Activated effector memory CD4-positive, alpha-beta T cell treated with Interleukin-2 at 50 U/mL for 16 hours (primary cell): ENCODE data around the gene CDC73.
"Not testable (repeated sequence)": the region's sequence is repeated elsewhere in the genome, so short reads cannot be mapped to it uniquely, and the experiment has no call there.

Experiments used
- DNase-seq: peaks from one replicate; pipeline ENCODE4 v3.0.0-alpha.2; 2020

The CDC73 gene

DNA sequence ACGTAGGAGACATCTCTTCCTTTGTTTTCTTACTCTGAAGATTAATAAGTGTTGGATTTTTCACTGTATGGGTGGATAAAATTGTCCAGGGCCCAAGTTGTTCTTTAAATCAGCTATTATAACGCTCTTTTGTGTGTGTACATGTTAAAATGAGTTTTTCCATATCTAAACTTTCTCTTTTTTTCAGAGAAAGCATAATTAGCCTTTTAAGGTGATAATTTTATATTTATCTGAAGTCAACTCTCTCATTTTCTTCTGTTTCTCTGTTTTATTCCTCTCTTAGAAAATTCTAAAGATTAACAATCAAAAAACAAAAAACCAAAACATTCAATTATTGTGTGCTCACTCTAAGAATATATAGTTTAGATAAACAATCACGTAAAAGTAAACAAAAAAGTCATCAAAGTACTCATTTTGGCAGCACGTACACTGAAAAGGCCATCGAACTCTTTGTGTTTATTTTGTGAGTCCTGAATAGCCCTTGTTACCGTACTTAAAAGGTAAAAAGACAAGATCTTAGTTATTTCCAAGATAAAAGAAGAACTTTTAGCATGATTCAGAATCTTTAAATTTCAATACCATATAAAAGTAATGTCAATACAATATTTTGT lies 7.2 kb upstream of the CDC73 start:
- no peak for DNase-seq

GRCh38 chr1:193115629-193116227 lies 6.1 kb upstream of the CDC73 start:
- DNase-seq: no peak

DNA sequence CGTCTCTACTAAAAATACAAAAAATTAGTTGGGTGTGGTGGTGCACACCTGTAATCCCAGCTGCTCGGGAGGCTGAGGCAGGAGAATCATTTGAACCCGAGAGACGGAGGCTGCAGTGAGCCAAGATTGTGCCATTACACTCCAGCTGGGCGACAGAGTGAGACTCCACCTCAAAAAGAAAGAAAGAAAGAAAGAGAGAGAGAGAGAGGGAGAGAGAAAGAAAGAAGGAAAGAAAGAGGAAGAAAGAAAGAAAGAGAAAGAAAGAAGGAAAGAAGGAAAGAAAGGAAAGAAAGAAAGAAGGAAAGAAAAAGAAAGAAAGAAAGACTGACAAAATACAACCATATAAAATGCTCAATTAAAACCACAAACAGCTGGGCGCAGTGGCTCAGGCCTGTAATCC lies 4.7 kb upstream of the CDC73 start:
- DNase-seq: not testable (repeated sequence)

DNA sequence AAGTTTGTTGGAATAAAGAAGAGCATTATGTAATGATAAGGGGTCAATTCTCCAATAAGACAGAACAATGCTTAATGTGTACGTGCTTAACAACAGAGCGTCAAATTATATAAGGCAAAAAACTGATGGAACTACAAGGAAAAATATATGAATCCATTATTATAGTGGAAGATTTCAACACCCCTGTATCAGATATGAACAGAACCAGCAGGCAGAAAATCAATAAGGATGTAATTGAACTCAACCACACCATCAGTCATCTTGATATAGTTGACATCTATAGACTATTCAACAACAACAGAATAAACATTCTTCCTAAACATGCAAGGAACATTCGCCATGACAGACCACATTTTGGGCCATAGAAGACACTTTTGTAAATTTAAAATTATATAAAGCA lies 3.6 kb upstream of the CDC73 start:
- no peak for DNase-seq

DNA sequence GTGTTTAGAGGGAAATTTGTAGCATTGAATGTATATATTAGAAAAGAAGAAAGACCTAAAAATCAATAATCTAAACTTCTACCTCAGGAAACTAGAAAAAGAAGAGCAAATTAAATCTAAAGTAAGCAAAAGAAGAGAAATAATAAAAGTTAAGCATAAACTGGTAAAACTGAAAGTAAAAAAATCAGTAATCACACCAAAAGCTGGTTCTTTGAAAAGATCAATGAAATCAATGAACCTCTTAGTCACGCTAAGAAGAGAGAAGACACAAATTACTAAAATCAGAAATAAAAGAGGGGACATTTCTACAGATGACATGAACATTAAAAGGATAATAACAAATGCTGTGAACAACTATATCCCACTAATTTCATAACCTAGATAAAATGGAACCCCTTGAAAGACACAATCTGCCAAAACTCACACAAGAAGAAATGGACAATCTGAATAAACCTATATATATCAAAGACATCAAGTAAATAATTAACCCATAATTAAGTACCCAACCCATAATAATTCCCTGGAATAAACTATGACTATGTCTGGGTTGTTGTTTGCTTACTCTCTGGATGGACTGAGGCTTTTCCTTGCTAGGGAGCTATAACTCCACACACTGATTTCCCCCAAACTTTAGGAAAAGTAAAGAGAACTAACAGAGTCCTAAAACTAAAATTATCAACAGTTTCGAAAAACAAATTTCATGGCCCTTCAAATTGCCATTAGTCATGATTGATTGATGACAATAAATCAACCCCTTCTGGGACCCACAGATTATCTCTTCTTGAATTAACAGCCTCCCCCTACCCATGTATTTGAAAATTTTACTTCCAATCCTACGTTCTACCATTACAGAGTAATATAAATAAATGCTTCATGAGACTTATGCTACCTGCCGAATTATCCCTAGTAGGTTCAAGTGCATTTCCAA lies 2.8 kb upstream of the CDC73 start:
- no peak for DNase-seq

DNA sequence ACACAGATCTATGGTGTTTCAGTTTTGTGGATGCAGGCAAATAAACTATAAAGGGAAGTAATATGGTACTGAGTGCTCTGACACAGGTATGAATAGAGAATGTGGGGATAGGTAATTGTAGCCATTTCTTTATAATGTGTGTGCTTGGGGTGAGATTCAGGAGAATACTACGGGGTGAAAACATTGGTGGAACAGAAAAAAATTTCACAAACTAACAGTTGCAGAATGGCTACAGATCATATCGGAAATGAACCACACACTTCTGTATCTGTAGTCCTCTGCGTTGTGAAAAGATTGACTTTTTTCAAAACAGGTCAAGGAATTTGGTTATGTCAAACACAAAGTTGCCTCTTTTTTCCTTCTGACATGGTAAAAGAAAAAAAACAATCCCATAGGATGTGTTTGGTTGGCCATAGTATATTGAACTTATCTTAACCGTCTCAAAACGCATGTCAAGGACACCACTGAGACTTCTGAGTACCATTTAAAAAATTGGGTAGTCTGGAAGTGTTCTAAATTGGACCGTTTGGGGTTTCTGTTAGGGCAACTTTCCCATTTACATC lies 1.1 kb upstream of the CDC73 start:
- no peak for DNase-seq

DNA sequence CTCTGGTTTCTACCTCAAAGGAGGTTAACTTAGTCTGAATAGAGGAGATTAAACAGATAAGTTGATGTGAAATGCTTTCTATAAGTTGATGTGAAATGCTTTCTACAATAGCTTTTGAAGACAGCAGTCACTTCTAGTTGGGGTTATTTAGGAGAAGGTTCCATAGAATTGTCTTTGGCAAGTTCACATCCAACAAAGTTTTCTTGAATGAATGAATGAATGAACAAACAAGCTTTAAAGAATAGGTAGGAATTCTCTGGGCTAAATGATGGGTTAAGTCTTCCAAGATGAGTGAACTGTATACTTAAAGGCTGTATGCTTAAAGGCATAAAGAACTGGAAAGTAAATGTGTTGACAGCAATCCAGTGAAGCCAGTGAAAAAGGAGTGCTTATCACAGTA lies 1.9 kb downstream of the CDC73 start:
- no peak for DNase-seq

DNA sequence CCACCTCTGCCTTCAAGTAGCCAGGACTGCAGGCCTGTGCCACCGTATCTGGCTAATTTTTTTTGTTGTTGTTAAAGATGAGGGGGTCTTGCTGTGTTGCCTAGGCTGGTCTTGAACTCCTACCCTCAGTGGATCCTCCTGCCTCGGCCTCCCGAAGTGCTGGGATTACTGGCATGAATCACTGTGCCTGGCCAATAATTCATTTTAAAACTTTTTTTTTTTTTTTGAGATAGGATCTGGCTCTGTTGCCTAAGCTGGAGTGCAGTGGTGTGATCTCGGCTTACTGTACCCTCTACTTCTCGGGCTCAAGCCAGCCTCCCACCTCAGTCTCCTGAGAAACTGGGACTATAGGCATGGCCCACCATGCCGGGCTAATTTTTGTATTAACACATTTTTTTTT lies 3.5 kb downstream of the CDC73 start:
- no peak for DNase-seq

DNA sequence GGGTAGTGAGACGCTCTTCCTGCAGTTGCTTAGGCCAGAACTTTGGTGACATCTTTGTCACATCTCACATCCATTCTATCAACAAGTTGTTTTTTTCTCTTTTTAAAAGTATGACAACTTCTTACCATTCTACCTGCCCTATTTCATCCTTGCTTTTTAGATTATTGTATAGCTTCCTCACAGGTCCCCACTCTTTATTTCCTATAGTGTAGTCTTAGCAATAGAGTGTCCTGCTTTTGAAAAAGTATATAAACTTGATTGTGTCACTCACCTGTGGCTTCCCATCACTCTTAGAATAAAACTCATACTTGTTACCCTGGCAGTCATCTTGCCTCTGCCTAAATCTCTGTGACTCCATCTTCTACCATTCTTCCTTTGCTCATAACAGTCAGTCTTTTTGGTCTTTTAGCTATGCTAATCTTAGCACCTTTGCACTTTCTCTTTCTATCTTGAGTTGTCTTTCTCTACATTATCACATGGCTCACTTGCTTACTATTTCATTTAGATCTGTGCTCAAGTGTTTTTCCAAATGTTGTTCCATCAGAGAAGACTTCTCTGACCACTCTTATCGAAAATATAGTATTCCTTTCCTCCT lies 9.5 kb downstream of the CDC73 start:
- DNase-seq: no peak

DNA sequence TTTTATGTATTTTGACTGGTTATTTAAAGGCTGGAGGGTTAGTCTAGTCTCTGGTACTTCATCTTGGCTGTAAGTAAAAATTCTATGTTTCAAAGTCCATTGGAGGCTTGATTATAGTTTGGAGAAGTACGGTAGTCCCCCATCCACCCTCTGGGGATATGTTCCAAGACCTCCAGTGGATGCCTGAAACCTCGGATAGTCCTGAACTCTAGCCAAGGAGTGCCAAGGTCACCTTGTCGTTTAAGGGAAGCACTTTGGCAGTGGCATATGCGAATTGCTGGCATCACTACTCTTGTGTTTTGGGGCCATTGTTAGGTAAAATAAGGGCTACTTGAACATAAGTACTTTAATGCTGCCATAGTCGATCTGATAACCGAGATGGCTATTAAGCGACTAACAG lies 18.4 kb downstream of the CDC73 start:
- DNase-seq: no peak

GRCh38 chr1:193141804-193142203 lies 20.0 kb downstream of the CDC73 start:
- no peak for DNase-seq

DNA sequence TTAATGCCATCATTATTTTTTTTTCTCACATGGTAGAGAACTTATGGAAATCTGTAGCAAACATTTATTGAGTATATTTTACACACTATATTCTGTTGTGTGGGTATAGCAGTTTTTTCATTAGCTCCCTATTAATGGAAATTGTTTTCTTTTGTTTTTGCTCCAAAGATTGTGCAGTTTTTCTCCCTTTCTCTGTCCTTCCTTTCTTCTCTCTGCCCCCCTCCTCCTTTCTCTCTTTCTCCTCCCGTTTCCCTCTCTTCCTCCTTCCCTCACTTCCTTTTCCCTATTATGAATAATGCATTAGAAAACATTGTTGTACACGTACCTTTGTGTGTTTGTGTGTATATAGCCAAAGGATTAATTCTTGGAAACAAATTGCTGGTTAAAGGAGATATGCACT lies 20.6 kb downstream of the CDC73 start:
- no peak for DNase-seq

DNA sequence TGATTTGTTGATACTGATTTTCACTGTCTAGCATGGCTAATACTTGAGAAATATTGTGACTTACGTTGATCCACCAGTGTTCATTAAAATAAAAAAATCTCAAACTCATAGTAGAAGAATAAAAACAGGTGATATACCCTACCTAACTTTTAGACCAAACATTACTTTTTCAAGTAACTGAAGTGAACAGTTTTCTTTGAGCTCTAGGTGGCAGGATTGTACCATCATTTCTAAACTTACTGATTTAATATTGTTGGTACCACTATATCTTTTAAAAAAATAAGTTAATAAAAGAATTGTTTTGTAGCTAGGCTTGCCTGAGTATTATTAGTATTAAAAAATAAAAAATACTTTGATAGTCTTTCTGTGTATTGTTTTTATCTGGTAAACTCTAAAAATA lies 21.5 kb downstream of the CDC73 start:
- DNase-seq: no peak

DNA sequence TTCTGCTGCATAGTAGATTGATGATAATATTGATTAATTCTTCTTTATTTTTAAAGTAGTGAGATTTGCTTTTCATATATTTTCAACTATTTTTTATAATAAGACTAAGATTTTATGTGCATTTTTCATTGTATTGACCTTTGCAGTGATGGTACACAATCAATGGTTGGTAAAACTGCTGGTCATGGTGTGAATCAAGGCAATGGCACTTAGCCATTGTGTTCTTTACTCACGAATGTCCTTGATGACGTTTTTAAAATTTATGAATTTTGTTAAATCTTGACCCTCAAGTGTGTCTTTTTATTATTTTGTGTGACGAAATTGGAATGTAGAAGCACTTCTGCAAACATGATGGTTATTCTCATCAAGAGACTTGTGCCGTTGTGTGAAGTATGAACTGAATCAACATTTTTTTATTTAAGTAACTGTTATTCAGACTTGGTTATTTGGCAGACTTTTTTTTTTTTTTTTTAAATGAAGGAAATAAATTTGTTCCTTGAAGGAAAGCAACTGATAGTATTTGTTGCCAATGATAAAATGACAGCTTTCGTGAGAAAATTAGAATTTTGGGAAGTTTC lies 22.6 kb downstream of the CDC73 start:
- DNase-seq: no peak

- DNase-seq: no peak
Measured at GRCh38 chr1:193144999-193145398, 23.2 kb downstream of the CDC73 start.

DNA sequence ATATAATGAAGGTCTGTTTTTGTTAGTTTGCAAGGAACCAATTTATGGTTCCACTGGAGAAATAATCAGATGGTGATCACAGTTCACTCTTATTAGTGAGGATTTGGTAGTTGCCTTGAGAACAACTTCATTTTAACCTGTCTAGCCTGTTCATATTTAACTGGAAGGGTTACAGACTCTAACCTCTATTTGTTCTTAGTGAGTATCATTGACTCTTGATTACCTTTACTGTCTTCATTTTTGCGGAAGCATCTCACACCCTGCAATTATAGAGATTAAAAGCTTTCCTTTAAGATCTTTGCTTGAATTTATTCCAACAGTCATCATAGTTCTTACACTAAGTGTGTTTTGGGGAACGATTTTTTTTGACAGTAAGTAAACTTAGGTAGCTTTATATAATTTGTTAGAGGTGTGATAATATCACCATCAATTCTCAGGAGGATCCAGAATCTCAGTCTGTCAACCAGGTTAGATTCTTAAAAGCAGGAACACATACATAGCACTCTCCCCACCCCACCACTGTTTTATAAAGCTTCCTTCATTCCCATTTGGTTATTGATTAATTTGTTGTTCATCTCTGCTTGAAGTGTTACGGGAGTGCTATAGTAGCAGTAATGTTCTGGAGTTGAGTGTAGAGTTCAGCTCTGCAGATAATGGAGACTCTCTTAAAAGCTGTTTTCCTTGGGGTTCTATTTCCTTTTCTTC lies 34.4 kb downstream of the CDC73 start:
- no peak for DNase-seq

GRCh38 chr1:193156822-193157142 lies 35.0 kb downstream of the CDC73 start:
- no peak for DNase-seq

DNA sequence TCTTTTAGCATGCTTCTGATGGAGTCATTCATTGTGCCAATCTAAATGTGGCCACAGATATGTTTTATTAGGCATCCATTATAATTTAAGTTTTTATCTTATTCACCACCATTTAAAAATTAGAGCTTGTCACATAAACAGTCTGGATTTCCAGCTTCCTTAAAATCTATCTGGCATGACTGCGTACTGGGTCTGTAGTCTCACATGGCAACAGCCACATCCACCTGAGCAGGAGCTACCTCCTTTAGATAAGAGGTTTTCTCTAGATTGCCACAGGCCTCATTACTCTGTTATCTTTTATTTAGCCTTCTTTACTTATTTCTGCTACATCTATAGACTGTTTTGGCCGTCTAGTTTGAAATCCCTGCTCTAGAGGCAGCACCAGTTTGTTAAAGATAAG lies 35.5 kb downstream of the CDC73 start:
- DNase-seq: no peak

DNA sequence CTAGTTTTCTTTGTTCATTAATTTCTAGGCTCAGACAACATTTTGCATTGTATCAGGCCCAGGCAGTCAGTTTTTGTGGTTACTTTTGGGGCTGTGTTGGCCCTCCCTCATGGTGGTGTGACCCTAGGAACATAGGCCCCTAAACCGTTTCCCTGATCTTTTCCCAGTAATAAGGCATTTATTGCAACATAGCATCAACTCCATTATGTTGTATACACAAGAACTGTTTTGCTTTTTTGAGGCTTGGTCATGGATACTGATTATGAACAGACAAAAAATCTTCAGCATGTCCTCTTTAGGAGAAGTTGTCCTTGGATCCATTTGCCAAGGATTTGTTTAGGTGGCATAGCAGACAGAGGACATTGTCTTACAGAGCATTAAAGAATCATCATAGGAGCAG lies 54.3 kb downstream of the CDC73 start:
- no peak for DNase-seq

GRCh38 chr1:193176788-193177187 lies 55.0 kb downstream of the CDC73 start:
- DNase-seq: no peak

- DNase-seq: no peak
Measured at GRCh38 chr1:193179094-193179493, 57.3 kb downstream of the CDC73 start.

DNA sequence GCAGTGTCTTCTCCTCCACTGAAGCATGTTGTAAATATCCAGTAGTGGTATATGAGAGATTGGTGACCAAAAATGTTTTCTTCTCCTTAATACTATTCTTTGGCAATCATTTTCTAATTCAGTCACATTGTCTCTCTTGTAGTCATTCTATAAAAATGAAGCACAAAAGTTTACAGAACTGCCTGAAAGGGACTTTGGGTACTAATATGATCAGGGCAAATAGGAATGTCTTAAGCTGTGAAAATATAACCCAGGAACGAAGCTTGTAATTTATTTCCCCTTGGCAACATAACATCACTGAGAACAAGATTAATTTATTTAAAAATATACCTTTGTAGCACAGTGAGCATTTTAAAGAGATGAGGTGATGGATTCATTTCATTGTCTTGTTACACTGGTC lies 59.7 kb downstream of the CDC73 start:
- no peak for DNase-seq

DNA sequence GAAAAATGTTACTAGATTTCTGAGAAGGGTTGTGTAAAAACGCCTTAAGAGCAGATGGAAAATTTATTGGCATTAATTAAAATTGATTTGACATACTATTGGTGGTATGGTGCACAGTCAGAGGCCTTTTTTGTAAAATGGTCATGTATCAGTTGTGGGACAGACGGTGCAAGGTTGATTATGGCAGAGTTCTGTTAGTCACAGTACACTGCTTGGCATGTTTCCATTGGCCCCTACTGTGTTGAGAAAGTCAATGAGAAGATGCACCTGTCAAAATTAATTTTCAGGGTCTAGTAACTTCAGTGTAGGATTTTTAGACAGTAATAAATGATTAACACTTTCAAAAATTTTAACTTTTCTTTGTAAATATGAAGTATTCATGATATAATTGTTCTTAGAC lies 60.2 kb downstream of the CDC73 start:
- no peak for DNase-seq
